Peyer's patch (tissue), 4 donors: ENCODE data around the gene PSAP.

Source experiments
- CTCF ChIP-seq, 6 experiments: fragments of 450-650 bp in 4 of 6; fragments of 200-600 bp in 2 of 6; sonication (generic) in 1 of 6; IDR thresholded peaks; one replicate each; pipeline ENCODE4 v1.5.1; 2017 to 2019; ENCODE audit warnings: antibody characterized with exemption in 6 of 6, mild to moderate bottlenecking in 3 of 6, moderate library complexity in 1 of 6
- POLR2A ChIP-seq, 2 donors: fragments of 450-650 bp; IDR thresholded peaks; one replicate each; pipeline ENCODE4 v1.5.1; 2017; ENCODE audit warnings: antibody characterized with exemption in 2 of 2, mild to moderate bottlenecking in 2 of 2, moderate library complexity in 2 of 2

- no peak for TF ChIP-seq CTCF (IDR thresholded peaks at IDR 0.05)
- TF ChIP-seq POLR2A (IDR thresholded peaks at IDR 0.05), result no peak
These were observed 80.3 kb downstream of the PSAP start for GRCh38 chr10:71770789-71771188.
